IMR-90 (cell line): ENCODE results near the gene SPTB. TPM values are rescaled to one million over a fixed set of nuclear protein-coding genes. Genes with fewer than 3 reads are reported as not detected.

ENCODE experiments used
- ATAC-seq: fragments of 200-7000 bp; cut with Tn5 transposase; 2 replicates; pipeline ENCODE4 v1.9.1; 2020; ENCODE audit warnings: low read depth, mild to moderate bottlenecking, moderate library complexity
- BruUV-seq: library from RNA; stranded (reverse); fragments of 400-500 nt; replicated peaks from 2 replicates; lab custom pipeline; 2021; lab: Mats Ljungman, UMichigan
- CTCF ChIA-PET: fragments of 300-600 bp; formaldehyde crosslinking; extraction: SDS; loops from one replicate; lab custom pipeline; 2021; ENCODE audit warnings: antibody characterized with exemption; lab: Yijun Ruan, JAX
- POLR2A ChIA-PET: fragments of 300-600 bp; sonication (Branson Sonifier 250); formaldehyde crosslinking; loops from one replicate; lab custom pipeline; 2022; ENCODE audit warnings: antibody characterized with exemption; ENCODE audit not compliant: unreplicated experiment; lab: Charles Lee
- DNase-seq: peaks from one replicate; pipeline ENCODE4 v3.0.0; 2013
- H2AFZ ChIP-seq: replicated peaks from 2 replicates; pipeline ENCODE3; 2013; ENCODE audit warnings: low read length, mild to moderate bottlenecking; ENCODE audit not compliant: poor library complexity
- H2AK5ac ChIP-seq: 2 replicates; pipeline ENCODE4 v1.6.1; 2013; ENCODE audit warnings: low read depth, low read length, inconsistent platforms
- H2AK9ac ChIP-seq: replicated peaks from 2 replicates; pipeline ENCODE3; 2013; ENCODE audit warnings: mild to moderate bottlenecking, low read depth, low read length, moderate library complexity; ENCODE audit not compliant: poor library complexity
- H2BK120ac ChIP-seq: 2 replicates; pipeline ENCODE4 v1.6.1; 2013; ENCODE audit warnings: low read depth, low read length, inconsistent platforms
- H2BK15ac ChIP-seq: 3 replicates; pipeline ENCODE4 v1.6.1; 2013; ENCODE audit warnings: low read depth, low read length, inconsistent platforms
- H2BK20ac ChIP-seq: 2 replicates; pipeline ENCODE4 v1.6.1; 2013; ENCODE audit warnings: low read depth, mild to moderate bottlenecking, inconsistent platforms, low read length, moderate library complexity
- H2BK5ac ChIP-seq: 2 replicates; pipeline ENCODE4 v1.6.1; 2013; ENCODE audit warnings: mild to moderate bottlenecking, low read depth, low read length, inconsistent platforms; ENCODE audit not compliant: poor library complexity, severe bottlenecking
- H3K14ac ChIP-seq: replicated peaks from 2 replicates; pipeline ENCODE4 v1.6.1; 2013; ENCODE audit warnings: low read depth, low read length, inconsistent platforms
- H3K18ac ChIP-seq: 2 replicates; pipeline ENCODE4 v1.6.1; 2013; ENCODE audit warnings: low read depth, low read length, control low read depth
- H3K23ac ChIP-seq: 2 replicates; pipeline ENCODE4 v1.6.1; 2013; ENCODE audit warnings: low read depth, low read length, inconsistent platforms
- H3K27ac ChIP-seq: 2 replicates; pipeline ENCODE4 v1.5.1; 2013; ENCODE audit warnings: mild to moderate bottlenecking, control low read depth, low read length; ENCODE audit not compliant: insufficient read depth
- H3K27me3 ChIP-seq: 2 replicates; pipeline ENCODE4 v1.6.1; 2013; ENCODE audit warnings: low read length; ENCODE audit not compliant: control insufficient read depth, insufficient read depth
- H3K36me3 ChIP-seq: 2 replicates; pipeline ENCODE4 v1.6.1; 2013; ENCODE audit warnings: low read length, mixed read lengths; ENCODE audit not compliant: control insufficient read depth, insufficient read depth
- H3K4ac ChIP-seq: 2 replicates; pipeline ENCODE4 v1.6.1; 2013; ENCODE audit warnings: low read depth, low read length, inconsistent platforms
- H3K4me1 ChIP-seq: 2 replicates; pipeline ENCODE4 v1.6.1; 2013; ENCODE audit warnings: low read length, mixed read lengths; ENCODE audit not compliant: control insufficient read depth, insufficient read depth
- H3K4me2 ChIP-seq: 2 replicates; pipeline ENCODE4 v1.6.1; 2013; ENCODE audit warnings: low read depth, mild to moderate bottlenecking, control low read depth, low read length, moderate library complexity
- H3K4me3 ChIP-seq: 2 replicates; pipeline ENCODE4 v1.5.1; 2013; ENCODE audit warnings: low read depth, mild to moderate bottlenecking, control low read depth, low read length, moderate library complexity; ENCODE audit not compliant: insufficient read depth
- H3K56ac ChIP-seq: 2 replicates; pipeline ENCODE4 v1.6.1; 2013; ENCODE audit warnings: low read length, inconsistent platforms; ENCODE audit not compliant: insufficient read depth; ENCODE audit errors: extremely low read depth
- H3K79me1 ChIP-seq, 2 experiments: 2 replicates each; pipeline ENCODE4 v1.6.1; 2013; ENCODE audit warnings: low read length in 2 of 2, inconsistent platforms in 1 of 2, low read depth in 1 of 2
- H3K9ac ChIP-seq: 2 replicates; pipeline ENCODE4 v1.6.1; 2013; ENCODE audit warnings: low read depth, low read length, control low read depth
- H3K9me1 ChIP-seq: 2 replicates; pipeline ENCODE4 v1.6.1; 2013; ENCODE audit warnings: low read length, inconsistent platforms; ENCODE audit not compliant: insufficient read depth
- H3K9me3 ChIP-seq: 2 replicates; pipeline ENCODE4 v1.6.1; 2013; ENCODE audit warnings: low read length; ENCODE audit not compliant: control insufficient read depth, insufficient read depth
- H4K20me1 ChIP-seq: 2 replicates; pipeline ENCODE4 v1.6.1; 2013; ENCODE audit warnings: low read length, inconsistent platforms; ENCODE audit not compliant: insufficient read depth
- H4K5ac ChIP-seq: 2 replicates; pipeline ENCODE4 v1.6.1; 2013; ENCODE audit warnings: mild to moderate bottlenecking, low read depth, low read length, control low read depth
- H4K8ac ChIP-seq, 2 experiments: 2 replicates each; pipeline ENCODE4 v1.6.1; 2013; ENCODE audit warnings: low read depth in 2 of 2, low read length in 2 of 2, control low read depth in 1 of 2, inconsistent platforms in 1 of 2
- H4K91ac ChIP-seq: 2 replicates; pipeline ENCODE4 v1.6.1; 2013; ENCODE audit warnings: low read depth, low read length, inconsistent platforms; ENCODE audit not compliant: insufficient read depth
- BHLHE40 ChIP-seq: fragments of 150-350 bp; IDR thresholded peaks from 2 replicates; pipeline ENCODE4 v1.6.1; 2016; ENCODE audit warnings: mild to moderate bottlenecking, low read depth, low read length
- CEBPB ChIP-seq: IDR thresholded peaks from 2 replicates; pipeline ENCODE4 v1.6.1; 2012; ENCODE audit warnings: low read depth, low read length, improper control_type of control experiment
- CHD1 ChIP-seq: IDR thresholded peaks from 2 replicates; pipeline ENCODE4 v1.6.1; 2012; ENCODE audit warnings: low read depth, low read length, improper control_type of control experiment
- CTCF ChIP-seq: conservative IDR thresholded peaks from 2 replicates; pipeline ENCODE4 v1.5.1; 2012; ENCODE audit warnings: mild to moderate bottlenecking, low read depth, low read length, improper control_type of control experiment
- FOS ChIP-seq: fragments of 150-350 bp; IDR thresholded peaks from 2 replicates; pipeline ENCODE4 v1.6.1; 2016; ENCODE audit warnings: low read depth, low read length
- MAFK ChIP-seq: IDR thresholded peaks from 2 replicates; pipeline ENCODE4 v1.6.1; 2012; ENCODE audit warnings: low read depth, low read length, improper control_type of control experiment
- MAZ ChIP-seq: IDR thresholded peaks from 2 replicates; pipeline ENCODE4 v1.6.1; 2012; ENCODE audit warnings: low read depth, mild to moderate bottlenecking, low read length, improper control_type of control experiment, moderate library complexity, borderline replicate concordance
- MXI1 ChIP-seq: IDR thresholded peaks from 2 replicates; pipeline ENCODE4 v1.6.1; 2012; ENCODE audit warnings: low read depth, mild to moderate bottlenecking, low read length, moderate library complexity, borderline replicate concordance
- NFE2L2 ChIP-seq: fragments of 150-350 bp; IDR thresholded peaks from 2 replicates; pipeline ENCODE4 v1.6.1; 2016; ENCODE audit warnings: low read depth, mild to moderate bottlenecking, low read length
- POLR2A ChIP-seq: IDR thresholded peaks from 2 replicates; pipeline ENCODE4 v1.6.1; 2012; ENCODE audit warnings: mild to moderate bottlenecking, low read depth, low read length
- RAD21 ChIP-seq: IDR thresholded peaks from 2 replicates; pipeline ENCODE4 v1.6.1; 2012; ENCODE audit warnings: low read length, improper control_type of control experiment
- RCOR1 ChIP-seq: IDR thresholded peaks from 2 replicates; pipeline ENCODE4 v1.6.1; 2012; ENCODE audit warnings: mild to moderate bottlenecking, low read length, improper control_type of control experiment; ENCODE audit not compliant: insufficient replicate concordance
- RFX5 ChIP-seq: IDR thresholded peaks from 2 replicates; pipeline ENCODE4 v1.8.0; 2012; ENCODE audit warnings: low read depth, mild to moderate bottlenecking, low read length, moderate library complexity
- SMC3 ChIP-seq: fragments of 150-350 bp; IDR thresholded peaks from 2 replicates; pipeline ENCODE4 v1.6.1; 2016; ENCODE audit warnings: low read depth, mild to moderate bottlenecking, antibody characterized with exemption, low read length, moderate library complexity
- USF2 ChIP-seq: fragments of 150-350 bp; IDR thresholded peaks from 2 replicates; pipeline ENCODE4 v1.6.1; 2017; ENCODE audit warnings: mild to moderate bottlenecking, antibody characterized with exemption, low read length, low read depth
- WGBS, 2 experiments: methylation state at CpG; one replicate each; pipeline versions ENCODE4 v1.1.5 to v1.1.7; 2013; ENCODE audit warnings: missing lambda C conversion rate in 2 of 2; ENCODE audit not compliant: insufficient read length in 1 of 2; ENCODE audit errors: extremely low coverage in 2 of 2; 5-methylcytosine and 5-hydroxymethylcytosine counted together
- dilution Hi-C: fragments of 300-500 bp; cut with HindIII; formaldehyde crosslinking; loops from one replicate; pipeline ENCODE4 v1.14.3; 2018; ENCODE audit warnings: low sequenced_read_pairs; ENCODE audit not compliant: unreplicated experiment
- in situ Hi-C: fragments of 300-500 bp; cut with MboI; formaldehyde crosslinking; loops from 3 replicates; pipeline ENCODE4 v1.14.3; 2019; ENCODE audit warnings: low sequenced_read_pairs, inconsistent platforms, mixed read lengths
- intact Hi-C: fragments of 100-400 bp; cut with micrococcal nuclease; formaldehyde crosslinking; loops from 2 replicates; pipeline ENCODE4 v1.10.0; 2022
- polyA plus RNA-seq, 3 experiments: library from polyadenylated mRNA; depleted of rRNA; stranded (reverse); fragments of >200 nt; gene quantifications; 2 replicates each; pipeline ENCODE4 v1.2.3, GENCODE V29; 2012; ENCODE audit warnings: low replicate concordance in 1 of 3
- total RNA-seq: library from RNA; depleted of rRNA; stranded (reverse); fragments of >200 nt; gene quantifications from 2 replicates; pipeline ENCODE4 v1.2.3, GENCODE V29; 2012

The SPTB gene
- total and polyA plus RNA-seq, 2 of the 4 experiments (the other 2 are of a cell fraction): under 0.01 to 0.07 TPM

- Histone ChIP-seq H3K9ac (no peak overlapping the region), H2BK15ac (no peak overlapping the region), H3K23ac (no peak overlapping the region), H4K8ac (no peak overlapping the region), H2BK20ac (no peak overlapping the region), H3K9me1 (no peaks in the 10 kb centered on the region), H3K9me3 (no peaks in the 10 kb centered on the region), H4K20me1 (no peaks in the 10 kb centered on the region), H2AK9ac (no peak overlapping the region), H3K27me3 (peaks cover 49% of the 10 kb centered on the region), H3K79me1 (no peaks in the 10 kb centered on the region), H2BK5ac (no peak overlapping the region), H2AFZ (no peak overlapping the region), H3K18ac (no peak overlapping the region), H3K56ac (no peak overlapping the region), H4K5ac (no peak overlapping the region), H3K4ac (no peak overlapping the region), H2AK5ac (no peak overlapping the region), H3K4me2 (no peak overlapping the region), H3K4me1 (no peaks in the 10 kb centered on the region; the same call in 1 of the 2 replicates), H3K27ac (no peak overlapping the region), H2BK120ac (no peak overlapping the region), H4K91ac (no peak overlapping the region), H3K36me3 (no peaks in the 10 kb centered on the region), H3K14ac (no peak overlapping the region), H3K4me3 (no peak overlapping the region)
- TF ChIP-seq NFE2L2 (no peak), FOS (no peak), CHD1 (no peak), USF2 (no peak), MAZ (no peak), MXI1 (no peak), RAD21 (no peak), RFX5 (no peak), CEBPB (no peak), POLR2A (no peak), RCOR1 (no peak), BHLHE40 (no peak), MAFK (no peak), SMC3 (no peak), CTCF (no peak)
- dilution Hi-C loops (no loop called here), intact Hi-C loops (loop anchor here (1.0 to 5.0 kb wide), 3 partner anchors 71 to 161 kb away; no protein-coding TSS in a partner anchor), in situ Hi-C loops (no loop called here)
- WGBS, 2 experiments: 70% methylated on average over 2 of the region's 4 CpGs; no CpG with 5 or more reads in 1 of the 2 experiments
- ATAC-seq (no peak), DNase-seq (no peak)
- POLR2A ChIA-PET: no interaction called here
- CTCF ChIA-PET: no interaction called here
- no TSS peak for BruUV-seq
Measured at GRCh38 chr14:64821651-64822050, 58.1 kb downstream of the SPTB start.
